Measurements from ENCODE around the gene VAV2. TPM values are rescaled to one million over a fixed set of nuclear protein-coding genes. Genes with fewer than 3 reads are reported as not detected.

The VAV2 gene
- polyA plus RNA-seq, 1 of the 3 experiments (the other 2 are of a cell fraction) = 14.9 TPM

- peaks cover 37% of the 10 kb centered on the region; the same call in 1 of the 2 replicates for H3K79me2 ChIP-seq (ENCODE audit: insufficient read depth)
- H3K9ac ChIP-seq = no peak overlapping the region
- no peaks in the 10 kb centered on the region for H3F3A ChIP-seq (replicated peaks; ENCODE audit: insufficient read depth)
- DNase-seq = no peak
- WGBS (ENCODE audit: low lambda C conversion rate) = 100% methylated on average over 3 of the region's 5 CpGs
- no peak overlapping the region for H3K4me3 ChIP-seq (ENCODE audit: low read depth in 2 of 2, low read length in 1 of 2)
- H2AFZ ChIP-seq (ENCODE audit: low read depth) = no peak overlapping the region
- 0 out of 2 replicates have a peak, but pooled peaks cover 20% of the 10 kb centered on the region for H4K20me1 ChIP-seq (ENCODE audit: insufficient read depth)
- H3K9me2 ChIP-seq = no peaks in the 10 kb centered on the region
- H3K4me1 ChIP-seq (ENCODE audit: control insufficient read depth in 1 of 2, insufficient read depth in 2 of 2, low read depth in 1 of 2, low read length in 1 of 2) = peaks cover 0 to 61% of the 10 kb centered on the region in 2 experiments; a peak in 2 of 4 replicates
- peaks cover 0 to 3% of the 10 kb centered on the region in 2 experiments for H3K36me3 ChIP-seq (replicated peaks in 1 of 2; ENCODE audit: control insufficient read depth in 1 of 2, insufficient read depth in 2 of 2, low read length in 1 of 2)
- peak overlapping the region in 1 of 2 experiments; percentile 85; a peak in 2 of 4 replicates for H3K27ac ChIP-seq (ENCODE audit: low read depth in 2 of 2, low read length in 1 of 2)
- ChIA-PET POLR2A (interaction anchor here (1.0 kb wide), 1 partner anchor 33 kb away, joined by 3 read pairs; no protein-coding TSS in a partner anchor), CTCF (interaction anchor here (1.0 to 1.9 kb wide), 3 partner anchors 44 to 157 kb away, joined by 3 to 10 read pairs (median 5); no protein-coding TSS in a partner anchor)
- no peak overlapping the region for H3K4me2 ChIP-seq
- H3K9me3 ChIP-seq = no peaks in the 10 kb centered on the region
- no peak for TF ChIP-seq EP300 (IDR thresholded peaks at IDR 0.05; ENCODE audit: borderline replicate concordance in 1 of 2, low read depth in 1 of 2, low read length in 1 of 2)
- TF ChIP-seq NRF1 (IDR thresholded peaks at IDR 0.05; ENCODE audit: low read depth, low read length) = no peak
- TF ChIP-seq JUND (IDR thresholded peaks at IDR 0.05) = no peak
- no peak for TF ChIP-seq PBX3 (IDR thresholded peaks at IDR 0.05)
- no peak for TF ChIP-seq EZH2phosphoT487 (IDR thresholded peaks at IDR 0.05; ENCODE audit: borderline replicate concordance, low read depth)
- no peak for TF ChIP-seq ZBTB33 (IDR thresholded peaks at IDR 0.05; ENCODE audit: borderline replicate concordance, low read depth)
- TF ChIP-seq NFIC (IDR thresholded peaks at IDR 0.05; ENCODE audit: borderline replicate concordance) = no peak
- TF ChIP-seq TAF1 (IDR thresholded peaks at IDR 0.05; ENCODE audit: borderline replicate concordance, low read depth, low read length) = no peak
- TF ChIP-seq RAD21 (IDR thresholded peaks at IDR 0.05; ENCODE audit: low read length) = no peak
- no peak for TF ChIP-seq CHD2 (IDR thresholded peaks at IDR 0.05; ENCODE audit: low read length, partially characterized antibody)
- TF ChIP-seq ELF1 (IDR thresholded peaks at IDR 0.05) = no peak
- no peak for TF ChIP-seq GATA2 (CRISPR knock-in tag; IDR thresholded peaks at IDR 0.05)
- TF ChIP-seq TCF12 (IDR thresholded peaks at IDR 0.05) = no peak
- no peak for TF ChIP-seq USF1 (IDR thresholded peaks at IDR 0.05; ENCODE audit: borderline replicate concordance, low read depth)
- TF ChIP-seq REST (IDR thresholded peaks at IDR 0.05; ENCODE audit: low read depth, low read length) = no peak
- no peak for TF ChIP-seq FOSL2 (IDR thresholded peaks at IDR 0.05; ENCODE audit: borderline replicate concordance, low read depth)
- TF ChIP-seq IRF3 (IDR thresholded peaks at IDR 0.05; ENCODE audit: low read depth, low read length) = no peak
- TF ChIP-seq RXRA (IDR thresholded peaks at IDR 0.05; ENCODE audit: borderline replicate concordance, low read depth) = no peak
- TF ChIP-seq TEAD4 (IDR thresholded peaks at IDR 0.05; ENCODE audit: borderline replicate concordance, insufficient read depth) = no peak
- H3K27me3 ChIP-seq (ENCODE audit: insufficient read depth) = no peaks in the 10 kb centered on the region
These were observed 155.3 kb downstream of the VAV2 start for GRCh38 chr9:133836818-133837217.

Data from SK-N-SH (cell line).